Activated B cell treated with CpG ODN at 0.5 μM for 24 hours (primary cell): ENCODE data around the gene ATF6B. TPM values are rescaled to one million over a fixed set of nuclear protein-coding genes. Genes with fewer than 3 reads are reported as not detected.

Source experiments
- ATAC-seq: fragments of 200-7000 bp; cut with Tn5 transposase; one replicate; pipeline ENCODE4 v1.10.0; 2021; ENCODE audit warnings: low read depth, mild to moderate bottlenecking, moderate library complexity
- CTCF ChIA-PET: fragments of 350-600 bp; sonication (Branson Sonifier 250); formaldehyde crosslinking; loops from one replicate; lab custom pipeline; 2021; ENCODE audit warnings: antibody characterized with exemption; lab: Charles Lee
- POLR2A ChIA-PET: fragments of 350-600 bp; sonication (Branson Sonifier 250); formaldehyde crosslinking; loops from one replicate; lab custom pipeline; 2021; ENCODE audit warnings: antibody characterized with exemption; lab: Charles Lee
- DNase-seq: peaks from one replicate; pipeline ENCODE4 v3.0.0; 2022
- H3K27ac Mint-ChIP-seq: one replicate; pipeline ENCODE4 v1.8.0; 2020; ENCODE audit warnings: mixed read lengths
- H3K27me3 Mint-ChIP-seq: one replicate; pipeline ENCODE4 v1.8.0; 2021; ENCODE audit warnings: mixed read lengths
- H3K36me3 Mint-ChIP-seq: one replicate; pipeline ENCODE4 v1.8.0; 2021; ENCODE audit warnings: low read depth, mixed read lengths
- H3K4me1 Mint-ChIP-seq: one replicate; pipeline ENCODE4 v1.8.0; 2021; ENCODE audit warnings: mixed read lengths
- H3K4me3 Mint-ChIP-seq: one replicate; pipeline ENCODE4 v1.8.0; 2020; ENCODE audit warnings: mild to moderate bottlenecking, mixed read lengths
- H3K9me3 Mint-ChIP-seq: one replicate; pipeline ENCODE4 v1.8.0; 2020; ENCODE audit warnings: mixed read lengths
- CTCF ChIP-seq: fragments of 200-600 bp; IDR thresholded peaks from one replicate; pipeline ENCODE4 v1.8.0; 2022; ENCODE audit warnings: antibody characterized with exemption, mild to moderate bottlenecking
- intact Hi-C: fragments of 100-400 bp; cut with micrococcal nuclease; formaldehyde crosslinking; loops from one replicate; pipeline ENCODE4 v1.15.1; 2024
- total RNA-seq: library from RNA; stranded (reverse); gene quantifications from 2 replicates; pipeline ENCODE4 v1.2.3, GENCODE V29; 2022

The ATF6B gene
- total RNA-seq, 1 donor from 2014 or later = 148 TPM

DNA sequence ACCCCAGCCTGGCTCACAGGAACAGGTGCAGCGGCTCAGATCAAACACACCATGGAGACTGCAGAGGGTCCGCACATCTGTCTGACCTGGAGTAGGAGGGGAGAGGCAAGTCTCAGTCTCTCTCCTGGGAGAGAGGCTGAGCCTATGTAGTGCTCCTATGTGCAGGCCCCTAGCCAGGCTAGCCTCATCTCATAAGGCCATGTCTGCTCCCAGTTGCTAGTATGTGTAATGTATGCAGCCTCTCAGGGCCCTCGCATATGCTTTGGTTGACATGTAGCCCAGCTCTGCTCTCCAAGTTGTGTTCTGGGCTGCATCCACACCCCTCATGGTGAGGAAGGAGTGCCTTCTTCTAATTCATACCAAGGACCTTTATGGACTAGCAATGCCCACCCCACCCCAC lies 30.7 kb downstream of the ATF6B start:
- H3K9me3 Mint-ChIP-seq = no peaks in the 10 kb centered on the region
- no peak overlapping the region for H3K4me3 Mint-ChIP-seq
- POLR2A ChIA-PET = no interaction called here
- TF ChIP-seq CTCF = no peak
- DNase-seq (no peak), ATAC-seq (no peak)
- CTCF ChIA-PET = no interaction called here
- H3K4me1 Mint-ChIP-seq = peaks cover 2% of the 10 kb centered on the region
- intact Hi-C loops = no loop called here
- no peaks in the 10 kb centered on the region for H3K36me3 Mint-ChIP-seq
- H3K27me3 Mint-ChIP-seq = peaks cover 34% of the 10 kb centered on the region
- H3K27ac Mint-ChIP-seq = no peak overlapping the region

GRCh38 chr6:32096394-32097258 lies 31.4 kb downstream of the ATF6B start:
- Mint-ChIP-seq H3K27ac (no peak overlapping the region), H3K4me1 (peaks cover 2% of the 10 kb centered on the region), H3K27me3 (peaks cover 38% of the 10 kb centered on the region), H3K9me3 (no peaks in the 10 kb centered on the region), H3K36me3 (no peaks in the 10 kb centered on the region), H3K4me3 (no peak overlapping the region)
- no peak for DNase-seq
- ChIA-PET CTCF (no interaction called here), POLR2A (no interaction called here)
- no peak for TF ChIP-seq CTCF
- intact Hi-C loops = no loop called here
- no peak for ATAC-seq

DNA sequence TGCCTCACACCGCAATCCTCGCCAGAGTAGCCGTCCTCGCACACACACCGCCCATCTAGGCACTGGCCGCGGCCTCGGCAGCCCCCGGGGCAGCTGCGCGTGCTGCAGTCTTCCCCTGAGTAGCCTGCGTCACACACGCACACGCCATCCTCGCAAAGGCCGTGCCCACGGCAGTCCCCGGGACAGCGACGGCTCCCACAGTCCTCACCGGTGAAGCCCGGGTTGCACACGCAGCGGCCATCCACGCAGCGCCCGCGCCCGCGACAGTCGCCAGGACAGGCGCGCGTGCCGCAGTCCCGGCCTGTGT lies 32.0 kb downstream of the ATF6B start:
- TF ChIP-seq CTCF = no peak
- intact Hi-C loops = no loop called here
- POLR2A ChIA-PET = no interaction called here
- CTCF ChIA-PET = no interaction called here
- no peak overlapping the region for H3K27ac Mint-ChIP-seq
- no peaks in the 10 kb centered on the region for H3K36me3 Mint-ChIP-seq
- H3K4me3 Mint-ChIP-seq = no peak overlapping the region
- H3K9me3 Mint-ChIP-seq = no peaks in the 10 kb centered on the region
- no peak for ATAC-seq
- no peak for DNase-seq
- peaks cover 38% of the 10 kb centered on the region for H3K27me3 Mint-ChIP-seq
- peaks cover 2% of the 10 kb centered on the region for H3K4me1 Mint-ChIP-seq

DNA sequence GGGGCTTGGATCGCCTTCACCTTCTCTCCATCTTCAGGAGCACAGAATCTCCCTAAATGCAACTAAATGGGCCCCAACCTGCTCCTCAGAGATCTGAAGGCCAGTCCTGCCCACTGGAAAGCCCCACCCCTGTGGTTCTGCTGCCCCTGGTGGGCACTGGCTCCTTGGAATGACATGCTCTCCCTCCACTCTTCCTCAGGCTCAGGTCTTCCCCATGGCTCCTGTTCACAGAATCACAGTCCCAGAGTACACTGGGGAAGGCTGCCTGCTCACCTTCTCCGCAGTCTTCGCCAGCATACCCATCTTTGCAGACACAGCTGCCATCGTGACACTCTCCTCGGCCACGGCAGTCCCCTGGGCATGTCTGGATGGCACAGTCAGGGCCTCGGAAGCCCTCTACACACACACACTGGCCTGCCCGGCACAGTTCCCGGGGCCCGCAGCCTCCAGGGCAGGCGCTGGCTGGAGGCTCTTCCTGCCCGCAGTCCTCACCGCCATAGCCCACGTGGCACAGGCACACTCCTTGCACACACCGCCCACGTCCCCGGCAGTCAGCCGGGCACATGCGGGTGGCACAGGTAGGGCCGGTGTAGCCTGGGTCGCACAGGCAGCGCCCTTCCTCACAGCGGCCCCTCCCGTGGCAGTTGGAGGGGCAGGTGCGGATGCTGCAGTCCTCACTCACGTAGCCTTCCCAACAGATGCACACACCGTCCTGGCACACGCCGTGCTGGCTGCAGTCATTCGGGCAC lies 32.5 kb downstream of the ATF6B start:
- no peaks in the 10 kb centered on the region for H3K36me3 Mint-ChIP-seq
- H3K4me3 Mint-ChIP-seq = no peak overlapping the region
- no peaks in the 10 kb centered on the region for H3K9me3 Mint-ChIP-seq
- H3K27me3 Mint-ChIP-seq = peaks cover 37% of the 10 kb centered on the region
- DNase-seq = no peak
- POLR2A ChIA-PET = no interaction called here
- no peak for ATAC-seq
- CTCF ChIA-PET = no interaction called here
- peaks cover 2% of the 10 kb centered on the region for H3K4me1 Mint-ChIP-seq
- no peak for TF ChIP-seq CTCF
- intact Hi-C loops = no loop called here
- no peak overlapping the region for H3K27ac Mint-ChIP-seq

GRCh38 chr6:32092760-32093497 lies 35.1 kb downstream of the ATF6B start:
- no peak for ATAC-seq
- Mint-ChIP-seq H3K27ac (no peak overlapping the region), H3K27me3 (peaks cover 26% of the 10 kb centered on the region), H3K4me1 (peaks cover 2% of the 10 kb centered on the region), H3K9me3 (no peaks in the 10 kb centered on the region), H3K4me3 (no peak overlapping the region), H3K36me3 (no peaks in the 10 kb centered on the region)
- no peak for DNase-seq
- no peak for TF ChIP-seq CTCF
- CTCF ChIA-PET = no interaction called here
- intact Hi-C loops = no loop called here
- POLR2A ChIA-PET = interaction anchor here (0.6 kb wide), 1 partner anchor 97 kb away, joined by 5 read pairs; the partner anchor contains the start of gene PBX2
